Transverse colon (tissue), 4 donors: ENCODE measurements around the gene RNASE7. TPM values are rescaled to one million over a fixed set of nuclear protein-coding genes. Genes with fewer than 3 reads are reported as not detected.

ENCODE experiments used
- DNase-seq: peaks from one replicate; pipeline ENCODE4 v3.0.0-alpha.2; 2019
- H3K27ac ChIP-seq, 4 donors: fragments of 200-600 bp; sonication (generic); 2 replicates each; pipeline ENCODE4 v1.5.1; 2016 to 2018; ENCODE audit warnings: inconsistent platforms in 4 of 4
- H3K27me3 ChIP-seq: fragments of 200-600 bp; sonication (generic); 2 replicates; pipeline ENCODE4 v1.5.1; 2017; ENCODE audit warnings: inconsistent platforms
- H3K36me3 ChIP-seq, 4 donors: fragments of 200-600 bp; sonication (generic); 2 replicates each; pipeline ENCODE4 v1.5.1; 2017 to 2019; ENCODE audit warnings: inconsistent platforms in 4 of 4
- H3K4me1 ChIP-seq, 4 donors: fragments of 200-600 bp; sonication (generic); 2 replicates each; pipeline ENCODE4 v1.5.1; 2017 to 2020; ENCODE audit warnings: inconsistent platforms in 4 of 4
- H3K4me3 ChIP-seq, 4 donors: fragments of 200-600 bp; sonication (generic); 1 replicate in 1 of 4; 2 replicates in 3 of 4; pipeline versions ENCODE4 v1.5.1 to v1.6.1; 2017 to 2019; ENCODE audit warnings: inconsistent platforms in 4 of 4
- H3K9me3 ChIP-seq, 2 donors: fragments of 200-600 bp; sonication (generic); 2 replicates each; pipeline ENCODE4 v1.5.1; 2017 to 2019; ENCODE audit warnings: inconsistent platforms in 2 of 2
- CTCF ChIP-seq, 5 experiments: fragments of 200-600 bp in 3 of 5; fragments of 450-650 bp in 2 of 5; sonication (generic) in 3 of 5; IDR thresholded peaks; 1 replicate in 2 of 5; 2 replicates in 3 of 5; pipeline ENCODE4 v1.5.1; 2016 to 2017; ENCODE audit warnings: antibody characterized with exemption in 5 of 5, inconsistent platforms in 3 of 5, mild to moderate bottlenecking in 2 of 5, moderate library complexity in 1 of 5
- EP300 ChIP-seq: sonication (generic); formaldehyde crosslinking; IDR thresholded peaks from one replicate; pipeline ENCODE4 v1.6.1; 2017; ENCODE audit warnings: antibody characterized with exemption, low read depth
- POLR2A ChIP-seq: fragments of 450-650 bp; IDR thresholded peaks from one replicate; pipeline ENCODE4 v1.6.1; 2016; ENCODE audit warnings: antibody characterized with exemption, mild to moderate bottlenecking, moderate library complexity
- POLR2AphosphoS5 ChIP-seq, 3 donors: sonication (generic); formaldehyde crosslinking; IDR thresholded peaks; one replicate each; pipeline ENCODE4 v1.6.1; 2016; ENCODE audit warnings: antibody characterized with exemption in 3 of 3
- WGBS, 2 donors: methylation state at CpG; one replicate each; pipeline ENCODE4 v1.1.5; 2018; ENCODE audit warnings: low coverage in 1 of 2; 5-methylcytosine and 5-hydroxymethylcytosine counted together
- in situ Hi-C, 4 donors: fragments of 200-750 bp; cut with MboI; loops; one replicate each; pipeline versions ENCODE4 v1.15.0 to v1.15.1; 2017; ENCODE audit warnings: low sequenced_read_pairs in 3 of 4, low pct_ligation_motif_present in 1 of 4, low pct_unique_long_range_greater_than_20kb in 1 of 4
- intact Hi-C: fragments of 100-400 bp; cut with DNase I; formaldehyde crosslinking; loops from one replicate; pipeline ENCODE4 v1.15.1; 2023; ENCODE audit warnings: low total_unique reads
- total RNA-seq, 4 donors: library from RNA; depleted of rRNA; stranded (reverse); fragments of >200 nt; gene quantifications; one replicate each; pipeline ENCODE4 v1.1.0, GENCODE V29; 2016

RNASE7 gene
- total RNA-seq, 4 donors from 2014 or later, result 0.48 TPM; not detected in 3

- Histone ChIP-seq H3K36me3 (peaks cover 0 to 53% (median 24%) of the 10 kb centered on the region in 4 donors), H3K27me3 (no peaks in the 10 kb centered on the region), H3K4me3 (no peak overlapping the region), H3K9me3 (no peaks in the 10 kb centered on the region), H3K4me1 (peaks cover 0 to 24% (median 12%) of the 10 kb centered on the region in 4 donors), H3K27ac (no peak overlapping the region)
- no peak for DNase-seq
- WGBS, 2 donors, result 75 to 91% methylated on average over 1 to 9 of the region's 11 CpGs
- in situ Hi-C loops (loop anchor here in 2 of 4 donors (10.0 kb wide), 1 partner anchor 69 kb away; no protein-coding TSS in a partner anchor), intact Hi-C loops (no loop called here)
- TF ChIP-seq EP300 (no peak), POLR2A (no peak), POLR2AphosphoS5 (IDR thresholded peaks at IDR 0.05) (no peak), CTCF (IDR thresholded peaks at IDR 0.05) (no peak)
These were observed 41.6 kb downstream of the RNASE7 start for GRCh38 chr14:21083565-21084325.

- 79 to 100% methylated on average over 1 to 2 of the region's 2 CpGs for WGBS, 2 donors
- Histone ChIP-seq H3K4me1 (peaks cover 0 to 31% (median 16%) of the 10 kb centered on the region in 4 donors), H3K27ac (peak overlapping the region in 2 of 4 donors; percentile 17 to 32), H3K36me3 (peaks cover 0 to 47% (median 22%) of the 10 kb centered on the region in 4 donors), H3K27me3 (no peaks in the 10 kb centered on the region), H3K9me3 (no peaks in the 10 kb centered on the region), H3K4me3 (no peak overlapping the region)
- intact Hi-C loops, result no loop called here
- no peak for DNase-seq
- TF ChIP-seq POLR2A, result no peak
- no peak for TF ChIP-seq EP300
- TF ChIP-seq CTCF (IDR thresholded peaks at IDR 0.05), result no peak
- TF ChIP-seq POLR2AphosphoS5 (IDR thresholded peaks at IDR 0.05), result no peak
- in situ Hi-C loops, result loop anchor here in 2 of 4 donors (10.0 kb wide), 1 partner anchor 70 kb away; no protein-coding TSS in a partner anchor
These were observed 42.2 kb downstream of the RNASE7 start for GRCh38 chr14:21084396-21084795.

GRCh38 chr14:21084998-21085853 is 43.1 kb downstream of the RNASE7 start:
- Histone ChIP-seq H3K9me3 (no peaks in the 10 kb centered on the region), H3K4me1 (peaks cover 0 to 38% (median 22%) of the 10 kb centered on the region in 4 donors), H3K4me3 (no peak overlapping the region), H3K27me3 (no peaks in the 10 kb centered on the region), H3K27ac (peak overlapping the region in 2 of 4 donors; percentile 17 to 32), H3K36me3 (peaks cover 0 to 41% (median 20%) of the 10 kb centered on the region in 4 donors)
- intact Hi-C loops, result no loop called here
- TF ChIP-seq POLR2AphosphoS5 (IDR thresholded peaks at IDR 0.05) (no peak), CTCF (IDR thresholded peaks at IDR 0.05) (no peak), EP300 (no peak), POLR2A (no peak)
- WGBS, 2 donors, result 72 to 94% methylated on average over 3 to 17 of the region's 17 CpGs
- no peak for DNase-seq
- in situ Hi-C loops, result loop anchor here in 2 of 4 donors (10.0 kb wide), 1 partner anchor 70 kb away; no protein-coding TSS in a partner anchor

- Histone ChIP-seq H3K36me3 (peaks cover 0 to 40% (median 13%) of the 10 kb centered on the region in 4 donors), H3K9me3 (no peaks in the 10 kb centered on the region), H3K27ac (peak overlapping the region in 3 of 4 donors; percentile 24 to 36 (median 28)), H3K4me3 (no peak overlapping the region), H3K27me3 (no peaks in the 10 kb centered on the region), H3K4me1 (peaks cover 0 to 41% (median 22%) of the 10 kb centered on the region in 4 donors)
- intact Hi-C loops, result no loop called here
- in situ Hi-C loops, result loop anchor here in 2 of 4 donors (10.0 kb wide), 1 partner anchor 72 kb away; no protein-coding TSS in a partner anchor
- no peak for DNase-seq
- TF ChIP-seq POLR2AphosphoS5 (IDR thresholded peaks at IDR 0.05), result no peak
- no peak for TF ChIP-seq CTCF (IDR thresholded peaks at IDR 0.05)
- 82 to 100% methylated on average over 1 to 4 of the region's 4 CpGs for WGBS, 2 donors
These were observed 44.7 kb downstream of the RNASE7 start for GRCh38 chr14:21086908-21087293.
